Activated naive CD4-positive, alpha-beta T cell treated with Interleukin-2 at 50 U/mL for 16 hours (primary cell): ENCODE measurements around the gene TCHH.
"Not testable (repeated sequence)": the region's sequence is repeated elsewhere in the genome, so short reads cannot be mapped to it uniquely, and the experiment has no call there.

Experiments
- DNase-seq: peaks from one replicate; pipeline ENCODE4 v3.0.0-alpha.2; 2020

TCHH gene

GRCh38 chr1:152110860-152111514 lies 4.3 kb downstream of the TCHH start:
- peak; percentile 27 for DNase-seq

- DNase-seq: peak; percentile 15
These were observed 4.8 kb downstream of the TCHH start for GRCh38 chr1:152110365-152110859.

GRCh38 chr1:152109998-152110294 lies 5.3 kb downstream of the TCHH start:
- DNase-seq: no peak

- DNase-seq: no peak
These were observed 5.8 kb downstream of the TCHH start for GRCh38 chr1:152109231-152109997.

GRCh38 chr1:152108882-152109222 lies 6.4 kb downstream of the TCHH start:
- DNase-seq: no peak

GRCh38 chr1:152107984-152108881 lies 7.0 kb downstream of the TCHH start:
- no peak for DNase-seq

GRCh38 chr1:152107031-152107983 lies 7.9 kb downstream of the TCHH start:
- DNase-seq: no peak

- DNase-seq: no peak
These were observed 10.4 kb downstream of the TCHH start for GRCh38 chr1:152104854-152105253.

GRCh38 chr1:152096931-152097330 lies 18.3 kb downstream of the TCHH start:
- no peak for DNase-seq

GRCh38 chr1:152089014-152089674 lies 26.1 kb downstream of the TCHH start, which contains the start of gene TCHHL1:
Gene TCHHL1 (minus strand): TSS chr1:152089064. CDS start chr1:152088143, 921 bp downstream.
- DNase-seq: no peak

GRCh38 chr1:152086760-152087159 lies 28.5 kb downstream of the TCHH start:
- no peak for DNase-seq

- no peak for DNase-seq
These were observed 30.4 kb downstream of the TCHH start for GRCh38 chr1:152084853-152085252.

GRCh38 chr1:152081026-152081425 lies 34.2 kb downstream of the TCHH start:
- DNase-seq: not testable (repeated sequence)

GRCh38 chr1:152080494-152080893 lies 34.8 kb downstream of the TCHH start:
- DNase-seq: not testable (repeated sequence)

- no peak for DNase-seq
These were observed 36.3 kb downstream of the TCHH start for GRCh38 chr1:152078831-152079441.

GRCh38 chr1:152072311-152072710 lies 42.9 kb downstream of the TCHH start:
- DNase-seq: no peak

- no peak for DNase-seq
These were observed 44.1 kb downstream of the TCHH start for GRCh38 chr1:152071123-152071522.

GRCh38 chr1:152067929-152068328 lies 47.3 kb downstream of the TCHH start:
- no peak for DNase-seq

GRCh38 chr1:152067150-152067549 lies 48.1 kb downstream of the TCHH start:
- DNase-seq: no peak

GRCh38 chr1:152061952-152062351 lies 53.3 kb downstream of the TCHH start:
- DNase-seq: no peak
